NCI-H748 (cell line): Measurements from ENCODE around the gene SAMD8.
"Not testable (repeated sequence)": the region's sequence is repeated elsewhere in the genome, so short reads cannot be mapped to it uniquely, and the experiment has no call there.

Experiments
- DNase-seq: peaks from one replicate; lab custom pipeline; 2025; ENCODE audit not compliant: unreplicated experiment; lab: John Stamatoyannopoulos, UW

SAMD8 gene

DNA sequence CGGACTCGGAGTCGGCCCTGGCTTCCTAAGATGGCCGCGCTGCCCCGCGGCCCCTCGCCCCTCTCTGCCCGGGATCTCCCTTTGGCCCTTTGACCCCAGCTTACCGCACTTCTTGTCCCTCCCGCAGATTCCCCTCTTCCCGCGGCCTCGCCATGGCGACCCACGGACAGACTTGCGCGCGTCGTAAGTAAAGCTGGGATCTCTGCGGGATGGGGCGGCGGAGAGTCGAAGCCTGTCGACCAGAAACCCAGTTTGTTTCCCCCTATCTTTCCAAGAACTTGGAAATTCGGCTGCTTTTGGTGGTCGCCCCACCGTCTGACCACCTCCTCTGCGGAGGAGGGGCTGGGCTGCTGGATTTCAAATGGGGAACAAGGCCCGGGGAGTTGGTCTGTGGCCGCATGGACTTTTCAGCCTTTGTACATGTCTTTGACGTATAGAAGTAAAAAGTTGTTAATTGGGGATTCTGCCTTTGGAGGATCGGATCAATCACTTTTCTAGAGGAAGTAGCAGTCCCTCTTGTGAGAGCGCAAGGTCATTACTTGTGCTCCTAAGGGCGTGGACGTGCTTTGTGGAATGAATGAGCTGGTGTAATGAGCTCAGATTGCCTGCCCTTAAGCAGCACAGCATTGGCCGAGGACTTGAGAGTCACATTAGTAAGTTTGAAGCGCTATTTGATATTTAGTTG is 99.7 kb downstream of the SAMD8 start:
- DNase-seq = peak; percentile 31

DNA sequence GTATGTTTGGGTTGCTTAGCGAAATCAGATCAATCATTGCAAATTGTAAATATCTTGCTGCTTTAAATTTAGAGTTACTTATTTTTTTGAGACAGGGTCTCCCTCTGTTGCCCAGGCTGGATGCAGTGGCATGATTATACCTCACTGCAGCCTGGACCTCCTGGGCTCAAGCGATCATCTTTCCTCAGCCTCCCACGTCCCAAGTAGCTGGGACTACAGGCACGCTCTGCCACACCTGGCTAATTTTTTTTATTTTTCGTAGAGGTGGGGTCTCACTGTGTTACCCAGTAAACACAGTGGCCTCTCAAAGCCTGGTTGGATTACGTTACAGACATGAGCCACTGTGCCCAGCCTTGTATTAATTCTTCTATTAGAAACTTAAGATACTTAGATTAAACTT is 100.9 kb downstream of the SAMD8 start:
- no peak for DNase-seq

DNA sequence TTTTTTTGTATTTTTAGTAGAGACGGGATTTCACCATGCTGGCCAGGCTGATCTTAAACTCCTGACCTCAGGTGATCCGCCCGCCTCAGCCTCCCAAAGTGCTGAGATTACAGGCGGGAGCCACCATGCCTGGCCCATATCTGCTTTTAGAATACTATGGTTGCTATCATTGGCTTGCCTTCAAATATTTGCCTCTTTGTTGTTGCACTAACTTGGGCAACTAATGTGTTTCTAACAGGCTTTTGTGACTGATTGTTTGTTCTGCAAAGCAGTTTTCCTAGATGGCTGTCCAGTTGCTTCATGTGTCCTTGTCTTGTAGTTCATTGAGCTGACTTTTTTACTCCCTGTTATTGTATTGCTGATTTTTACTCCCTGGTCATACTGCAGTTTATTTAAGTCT is 108.8 kb downstream of the SAMD8 start:
- no peak for DNase-seq

DNA sequence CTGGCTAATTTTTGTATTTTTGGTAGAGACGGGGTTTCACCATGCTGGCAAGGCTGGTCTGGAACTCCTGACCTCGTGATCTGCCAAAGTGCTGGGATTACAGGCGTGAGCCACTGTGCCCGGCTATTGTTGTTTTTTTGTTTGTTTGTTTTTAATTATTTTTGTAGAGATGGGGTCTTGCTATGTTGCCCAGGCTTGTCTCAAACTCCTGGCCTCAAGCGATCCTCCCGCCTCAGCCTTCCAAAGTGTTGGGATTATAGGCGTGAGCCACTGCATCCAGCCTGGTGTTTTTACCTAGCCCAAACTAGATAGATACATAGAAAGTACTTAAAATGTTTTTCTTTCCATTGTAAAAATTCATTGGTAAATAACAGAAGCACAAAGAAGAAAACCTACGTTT is 110.0 kb downstream of the SAMD8 start:
- DNase-seq = not testable (repeated sequence)

DNA sequence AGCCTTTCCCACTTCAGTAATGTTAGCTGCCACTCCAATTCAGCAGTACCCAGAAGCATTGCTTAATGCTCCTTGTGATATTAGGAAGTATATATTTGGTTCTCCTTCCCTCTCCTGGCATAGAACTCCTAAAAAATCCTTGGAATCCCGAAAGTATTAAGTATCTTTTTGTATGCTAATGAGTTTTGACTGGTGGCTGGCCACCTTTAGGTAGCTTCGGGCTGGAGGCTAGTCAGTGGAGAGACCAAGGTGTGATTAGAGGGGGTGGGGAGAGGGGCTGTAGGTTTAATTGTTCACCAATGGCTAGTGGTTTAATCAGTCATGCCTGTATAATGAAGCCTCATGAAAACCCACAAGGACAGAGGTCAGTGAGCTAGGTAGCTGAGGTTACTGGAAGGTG is 112.1 kb downstream of the SAMD8 start:
- DNase-seq = no peak

DNA sequence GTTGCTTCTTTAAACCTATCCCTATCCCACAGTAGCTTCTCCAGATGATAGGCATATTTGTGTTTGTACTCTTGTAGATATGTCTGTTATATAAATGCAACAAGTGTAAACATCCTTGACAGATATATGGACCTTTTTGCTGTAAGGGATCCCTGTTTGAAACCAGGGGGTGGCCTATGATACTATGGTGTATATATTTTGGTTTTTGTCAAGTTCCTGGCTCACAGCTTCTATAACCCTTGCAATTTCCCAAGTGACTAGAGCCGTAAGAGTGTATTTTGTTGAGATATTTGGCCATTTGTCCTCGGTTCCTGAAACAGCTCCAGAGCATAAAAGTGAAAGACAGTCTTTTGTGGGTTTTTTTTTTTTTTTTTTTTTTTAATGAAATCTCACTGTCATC is 114.6 kb downstream of the SAMD8 start:
- DNase-seq = no peak

DNA sequence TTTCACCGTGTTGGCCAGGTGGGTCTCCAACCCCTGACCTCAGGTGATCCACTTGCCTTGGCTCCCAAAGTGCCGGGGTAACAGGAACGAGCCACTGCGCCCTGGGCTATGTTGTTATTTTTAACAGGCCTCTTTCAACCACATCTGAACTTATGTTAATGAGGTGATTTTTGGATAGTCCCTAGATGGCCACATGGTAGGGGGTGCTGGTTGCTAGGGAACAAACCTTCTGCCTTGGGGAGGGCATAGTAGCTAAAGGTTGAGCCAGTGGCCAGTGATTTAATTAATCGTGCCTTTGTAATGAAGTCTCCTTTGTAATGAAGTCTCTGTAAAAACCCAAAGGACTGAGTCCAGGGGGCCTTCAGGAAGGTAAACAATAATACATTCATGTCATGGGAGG is 115.2 kb downstream of the SAMD8 start:
- no peak for DNase-seq

DNA sequence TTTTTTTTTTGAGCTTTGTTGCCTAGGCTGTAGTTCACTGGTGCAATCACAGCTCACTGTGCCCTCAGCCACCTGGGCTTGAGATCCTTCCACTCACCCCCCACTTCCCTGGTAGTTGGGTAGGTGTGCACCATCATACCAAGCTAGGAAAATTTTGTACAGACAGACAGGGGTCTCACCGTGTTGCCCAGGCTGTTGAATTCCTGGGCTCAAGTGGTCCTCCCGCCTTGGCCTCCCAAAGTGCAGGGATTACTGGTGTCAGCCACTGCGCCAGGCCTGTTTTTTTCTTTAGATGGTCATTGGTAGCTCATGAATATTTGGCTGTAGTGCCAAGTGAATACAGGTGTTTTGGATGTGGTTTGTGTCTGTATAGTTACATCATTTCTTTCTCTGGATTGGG is 116.8 kb downstream of the SAMD8 start:
- no peak for DNase-seq

DNA sequence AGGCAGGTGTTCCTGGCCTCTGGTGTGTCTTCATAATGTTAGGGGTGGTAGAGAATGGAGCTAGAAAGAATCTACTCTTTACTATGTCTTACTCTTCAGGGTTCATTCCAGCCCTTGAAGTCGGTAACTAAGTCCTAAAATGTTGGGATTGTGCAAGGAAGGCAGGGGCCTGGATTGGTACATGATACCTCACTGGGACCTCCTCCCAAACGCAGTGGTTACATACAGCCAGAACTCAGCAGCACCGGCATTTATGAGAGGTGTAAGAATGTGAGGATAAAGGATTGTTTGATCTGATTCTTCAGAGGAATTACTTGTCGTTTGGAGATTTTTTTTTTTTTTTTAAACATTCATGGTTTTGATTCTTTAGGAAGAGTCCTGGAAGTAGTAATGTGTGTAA is 117.4 kb downstream of the SAMD8 start:
- no peak for DNase-seq

DNA sequence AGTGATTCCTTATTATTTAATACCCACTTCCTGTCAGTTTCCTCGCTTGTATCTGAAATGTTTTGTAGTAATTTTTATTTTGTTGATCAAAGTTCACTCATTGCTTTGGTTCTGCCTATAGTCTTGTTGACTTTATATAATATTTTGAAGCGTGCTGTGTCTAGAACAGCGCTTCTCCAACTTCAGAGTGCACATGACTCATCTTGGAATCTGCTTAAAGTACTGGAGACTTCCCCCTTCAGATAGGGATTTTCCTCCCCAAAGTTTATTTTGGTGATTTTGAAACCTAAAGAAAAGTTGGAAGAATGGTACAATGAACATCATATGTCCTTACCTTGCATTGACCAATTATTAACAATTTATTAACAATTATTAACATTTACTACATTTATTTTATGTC is 118.5 kb downstream of the SAMD8 start:
- no peak for DNase-seq

DNA sequence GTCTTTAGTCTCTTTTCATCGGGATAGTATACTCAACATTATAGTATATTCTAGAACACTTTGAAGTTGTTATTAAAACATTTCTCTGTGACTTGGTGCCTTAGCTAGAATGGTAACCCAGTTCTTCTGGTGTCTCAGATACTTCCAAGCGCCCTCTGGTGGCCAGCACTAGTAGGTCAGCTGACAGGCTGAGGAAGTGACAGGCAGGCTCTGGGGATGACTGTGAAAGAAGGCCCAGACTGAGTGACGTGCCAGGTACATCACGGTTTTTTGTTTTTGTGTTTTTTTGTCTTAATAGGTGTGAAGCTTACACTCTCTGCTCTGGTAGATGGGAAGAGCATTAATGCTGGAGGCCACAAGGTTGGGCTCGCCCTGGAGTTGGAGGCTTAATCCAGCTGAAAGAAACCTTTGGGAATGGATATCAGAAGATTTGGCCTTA is 119.2 kb downstream of the SAMD8 start:
- peak; percentile 69 for DNase-seq
